DND-41 (cell line): ENCODE data around the gene ASTN1.

Experiments used
- ATAC-seq: fragments of 200-7000 bp; cut with Tn5 transposase; 3 replicates; pipeline ENCODE4 v1.9.1; 2021; ENCODE audit warnings: low read depth; ENCODE audit not compliant: insufficient read depth
- DNase-seq: peaks from one replicate; pipeline ENCODE4 v3.0.0-alpha.2; 2020
- H2AFZ ChIP-seq: 2 replicates; pipeline ENCODE4 v1.6.0; 2012; ENCODE audit warnings: low read depth, low read length
- H3K27ac ChIP-seq: 2 replicates; pipeline ENCODE4 v1.5.1; 2012; ENCODE audit warnings: low read length, inconsistent platforms
- H3K27me3 ChIP-seq: fragments of 200-600 bp; sonication (generic); 2 replicates; pipeline ENCODE4 v1.6.0; 2012; ENCODE audit warnings: low read length, mild to moderate bottlenecking, inconsistent platforms; ENCODE audit not compliant: insufficient read depth, poor library complexity
- H3K36me3 ChIP-seq: 2 replicates; pipeline ENCODE4 v1.5.1; 2012; ENCODE audit warnings: low read length, inconsistent platforms; ENCODE audit not compliant: insufficient read depth
- H3K4me1 ChIP-seq: 2 replicates; pipeline ENCODE4 v1.5.1; 2012; ENCODE audit warnings: mild to moderate bottlenecking, low read length; ENCODE audit not compliant: insufficient read depth
- H3K4me2 ChIP-seq: 2 replicates; pipeline ENCODE4 v1.6.0; 2012; ENCODE audit warnings: mild to moderate bottlenecking, moderate library complexity, low read length, inconsistent platforms; ENCODE audit not compliant: insufficient read depth
- H3K4me3 ChIP-seq, 2 experiments: fragments of 200-600 bp in 1 of 2; shearing (Covaris generic) in 1 of 2; 2 replicates each; pipeline ENCODE4 v1.5.1; 2012 to 2016; ENCODE audit warnings: inconsistent platforms in 2 of 2, low read length in 2 of 2, mild to moderate bottlenecking in 2 of 2, low read depth in 1 of 2, moderate library complexity in 1 of 2
- H3K79me2 ChIP-seq: 2 replicates; pipeline ENCODE4 v1.6.0; 2012; ENCODE audit warnings: low read length, inconsistent platforms; ENCODE audit not compliant: insufficient read depth
- H3K9ac ChIP-seq: 2 replicates; pipeline ENCODE4 v1.6.0; 2012; ENCODE audit warnings: low read depth, mild to moderate bottlenecking, inconsistent platforms, low read length, moderate library complexity
- H3K9me3 ChIP-seq: 2 replicates; pipeline ENCODE4 v1.5.1; 2012; ENCODE audit warnings: low read length, moderate library complexity, mild to moderate bottlenecking, inconsistent platforms; ENCODE audit not compliant: insufficient read depth, severe bottlenecking
- H4K20me1 ChIP-seq: 2 replicates; pipeline ENCODE4 v1.6.0; 2012; ENCODE audit warnings: low read length; ENCODE audit not compliant: insufficient read depth
- CTCF ChIP-seq: IDR thresholded peaks from 2 replicates; pipeline ENCODE4 v1.5.1; 2012; ENCODE audit warnings: borderline replicate concordance, low read length, moderate library complexity, mild to moderate bottlenecking; ENCODE audit not compliant: poor library complexity, severe bottlenecking; ENCODE audit errors: extremely low read depth
- EZH2 ChIP-seq: IDR thresholded peaks from 3 replicates; pipeline ENCODE4 v1.6.1; 2012; ENCODE audit warnings: borderline replicate concordance, low read depth, mild to moderate bottlenecking, moderate library complexity, low read length, inconsistent platforms; ENCODE audit not compliant: severe bottlenecking

ASTN1 gene

GRCh38 chr1:177014325-177014724, 150.2 kb downstream of the ASTN1 start:
- Histone ChIP-seq H3K9me3 (no peaks in the 10 kb centered on the region), H3K9ac (no peak overlapping the region), H3K36me3 (no peaks in the 10 kb centered on the region), H3K4me3 (no peak overlapping the region), H3K4me2 (no peak overlapping the region), H3K79me2 (no peaks in the 10 kb centered on the region), H3K27me3 (no peaks in the 10 kb centered on the region), H3K27ac (no peak overlapping the region), H4K20me1 (no peaks in the 10 kb centered on the region), H2AFZ (no peak overlapping the region), H3K4me1 (no peaks in the 10 kb centered on the region)
- ATAC-seq (no peak), DNase-seq (no peak)
- TF ChIP-seq CTCF, result no peak
- no peak for TF ChIP-seq EZH2

- Histone ChIP-seq H3K9me3 (no peaks in the 10 kb centered on the region), H3K9ac (no peak overlapping the region), H4K20me1 (no peaks in the 10 kb centered on the region), H3K79me2 (no peaks in the 10 kb centered on the region), H3K27me3 (no peaks in the 10 kb centered on the region), H2AFZ (no peak overlapping the region), H3K4me3 (no peak overlapping the region), H3K36me3 (no peaks in the 10 kb centered on the region), H3K4me1 (no peaks in the 10 kb centered on the region), H3K4me2 (no peak overlapping the region), H3K27ac (no peak overlapping the region)
- no peak for TF ChIP-seq EZH2
- TF ChIP-seq CTCF, result no peak
- ATAC-seq (no peak), DNase-seq (no peak)
These were observed 152.1 kb downstream of the ASTN1 start for GRCh38 chr1:177012342-177012925.

DNA sequence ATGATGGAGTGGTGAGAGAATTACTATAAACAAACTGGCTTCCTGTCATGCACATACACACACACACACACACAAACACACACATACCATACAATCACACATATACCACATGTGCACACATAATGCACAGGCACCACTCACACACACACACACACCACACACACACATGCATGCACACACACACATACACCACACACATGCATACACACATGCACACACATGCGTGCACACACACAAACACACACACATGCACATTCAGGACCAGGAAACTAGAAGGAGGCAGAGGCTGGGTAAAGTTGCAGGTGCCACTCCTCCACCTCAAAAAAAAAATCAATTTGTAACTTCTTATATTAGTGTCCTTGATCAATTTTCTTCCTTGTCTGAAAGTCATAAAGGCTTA, 153.0 kb downstream of the ASTN1 start:
- Histone ChIP-seq H3K4me1 (no peaks in the 10 kb centered on the region), H3K79me2 (no peaks in the 10 kb centered on the region), H4K20me1 (no peaks in the 10 kb centered on the region), H3K9me3 (no peaks in the 10 kb centered on the region), H3K9ac (no peak overlapping the region), H3K4me2 (no peak overlapping the region), H3K27ac (no peak overlapping the region), H3K27me3 (no peaks in the 10 kb centered on the region), H3K36me3 (no peaks in the 10 kb centered on the region), H2AFZ (no peak overlapping the region), H3K4me3 (no peak overlapping the region)
- TF ChIP-seq CTCF (no peak), EZH2 (no peak)
- ATAC-seq, result no peak
- no peak for DNase-seq

DNA sequence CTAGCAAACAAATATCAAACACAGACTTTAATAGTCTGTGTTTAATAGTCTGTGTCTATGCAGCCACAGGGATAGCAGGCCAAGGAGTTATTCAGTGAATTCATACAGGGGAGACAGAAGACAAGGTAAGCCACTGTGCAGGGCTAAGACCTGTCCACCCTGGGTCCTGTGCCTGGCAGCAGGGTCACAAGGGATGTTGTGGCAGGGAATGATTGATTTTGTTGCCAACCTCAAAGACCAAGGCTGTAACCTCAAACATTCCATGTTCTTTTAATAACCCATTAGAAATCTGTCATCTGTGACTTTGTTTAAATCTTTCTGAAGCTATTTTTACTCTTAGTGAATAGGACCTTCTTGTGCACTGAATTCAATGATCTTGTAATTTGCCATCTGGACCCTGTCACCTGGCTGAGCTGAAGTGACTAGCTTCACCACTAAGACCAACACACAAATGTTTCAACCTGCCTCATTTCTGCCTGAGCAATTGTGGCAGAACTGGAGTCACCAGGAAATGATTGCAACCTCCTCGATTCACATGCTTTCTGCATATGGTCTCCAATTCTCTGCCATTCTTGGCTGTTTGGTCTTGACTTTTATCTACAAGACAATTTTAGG, 154.2 kb downstream of the ASTN1 start:
- Histone ChIP-seq H3K36me3 (no peaks in the 10 kb centered on the region), H3K4me2 (no peak overlapping the region), H3K9me3 (no peaks in the 10 kb centered on the region), H3K27ac (no peak overlapping the region), H2AFZ (no peak overlapping the region), H3K4me1 (no peaks in the 10 kb centered on the region), H4K20me1 (no peaks in the 10 kb centered on the region), H3K79me2 (no peaks in the 10 kb centered on the region), H3K9ac (no peak overlapping the region), H3K27me3 (no peaks in the 10 kb centered on the region), H3K4me3 (no peak overlapping the region)
- no peak for DNase-seq
- ATAC-seq, result no peak
- TF ChIP-seq EZH2 (no peak), CTCF (no peak)
